Common myeloid progenitor, CD34-positive (primary cell): Measurements from ENCODE around the gene BCHE.
"Not testable (repeated sequence)": the region's sequence is repeated elsewhere in the genome, so short reads cannot be mapped to it uniquely, and the experiment has no call there.

Experiments
- CTCF ChIA-PET: fragments of 350-600 bp; sonication (Branson Sonifier 250); formaldehyde crosslinking; loops from one replicate; lab custom pipeline; 2021; ENCODE audit warnings: antibody characterized with exemption; lab: Charles Lee
- POLR2A ChIA-PET: fragments of 350-600 bp; sonication (Branson Sonifier 250); formaldehyde crosslinking; loops from one replicate; lab custom pipeline; 2021; ENCODE audit warnings: antibody characterized with exemption; lab: Charles Lee
- DNase-seq, 3 donors: peaks; one replicate each; pipeline versions ENCODE4 v3.0.0 to v3.0.0-alpha.2; 2013
- H3K27ac ChIP-seq, 2 experiments: 1 replicate in 1 of 2; 2 replicates in 1 of 2; pipeline ENCODE4 v1.7.0; 2013; ENCODE audit warnings: inconsistent platforms in 2 of 2, low read length in 2 of 2, mild to moderate bottlenecking in 2 of 2, low read depth in 1 of 2, moderate library complexity in 1 of 2; ENCODE audit not compliant: severe bottlenecking in 2 of 2, insufficient read depth in 1 of 2, poor library complexity in 1 of 2
- H3K27me3 ChIP-seq, 5 experiments: replicated peaks in 2 of 5; 1 replicate in 3 of 5; 2 replicates in 2 of 5; pipeline versions ENCODE4 v1.6.1 to v1.7.0; 2013; ENCODE audit warnings: low read length in 4 of 5, mild to moderate bottlenecking in 2 of 5, moderate library complexity in 2 of 5, inconsistent platforms in 1 of 5; ENCODE audit not compliant: insufficient read depth in 5 of 5, control insufficient read depth in 4 of 5
- H3K36me3 ChIP-seq, 4 experiments: 1 replicate in 2 of 4; 2 replicates in 2 of 4; pipeline versions ENCODE4 v1.6.1 to v1.7.0; 2013; ENCODE audit warnings: low read length in 3 of 4, control low read depth in 1 of 4, mild to moderate bottlenecking in 1 of 4; ENCODE audit not compliant: control insufficient read depth in 4 of 4, insufficient read depth in 4 of 4
- H3K4me1 ChIP-seq, 4 experiments: 1 replicate in 3 of 4; 2 replicates in 1 of 4; pipeline versions ENCODE4 v1.6.1 to v1.7.1; 2013; ENCODE audit warnings: low read length in 3 of 4, mild to moderate bottlenecking in 3 of 4, control low read depth in 1 of 4, inconsistent platforms in 1 of 4, moderate library complexity in 1 of 4; ENCODE audit not compliant: control insufficient read depth in 4 of 4, insufficient read depth in 4 of 4; ENCODE audit errors: control extremely low read depth in 1 of 4
- H3K4me3 ChIP-seq, 7 experiments: 1 replicate in 4 of 7; 2 replicates in 3 of 7; pipeline versions ENCODE4 v1.5.1 to v1.7.0; 2013; ENCODE audit warnings: mild to moderate bottlenecking in 7 of 7, low read length in 6 of 7, moderate library complexity in 6 of 7, inconsistent platforms in 2 of 7, low read depth in 2 of 7, control low read depth in 1 of 7; ENCODE audit not compliant: insufficient read depth in 4 of 7, control insufficient read depth in 1 of 7; ENCODE audit errors: extremely low read depth in 1 of 7
- H3K9me3 ChIP-seq, 5 experiments: 1 replicate in 4 of 5; 2 replicates in 1 of 5; pipeline versions ENCODE4 v1.6.1 to v1.7.1; 2013; ENCODE audit warnings: low read length in 4 of 5, mild to moderate bottlenecking in 2 of 5, inconsistent platforms in 1 of 5, low read depth in 1 of 5, moderate library complexity in 1 of 5; ENCODE audit not compliant: control insufficient read depth in 4 of 5, insufficient read depth in 2 of 5; ENCODE audit errors: control extremely low read depth in 1 of 5
- WGBS: methylation state at CpG from one replicate; pipeline ENCODE4 v1.1.5; 2013; ENCODE audit not compliant: insufficient coverage; 5-methylcytosine and 5-hydroxymethylcytosine counted together

Gene BCHE

DNA sequence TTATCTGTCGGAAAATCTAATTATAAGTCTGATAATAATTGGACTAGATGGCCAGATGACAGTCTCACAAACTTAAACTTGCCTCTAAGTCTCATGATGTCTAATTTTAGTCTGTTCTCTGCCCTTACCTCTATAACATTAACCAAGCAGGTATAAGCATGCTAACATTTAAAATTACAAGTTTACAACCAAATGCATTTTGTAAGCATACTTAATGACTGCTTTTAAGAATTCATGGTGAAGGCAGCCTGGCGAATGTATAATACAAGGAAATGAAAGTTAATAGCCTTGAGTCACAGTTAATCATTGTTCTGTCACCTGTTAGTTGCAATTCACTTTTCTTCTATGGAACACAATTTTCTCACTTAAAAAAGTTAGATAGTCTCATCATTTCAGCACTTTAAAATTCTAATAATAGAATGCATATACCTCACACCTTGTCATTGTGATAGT, 16.5 kb downstream of the BCHE start:
- ChIA-PET POLR2A (no interaction called here), CTCF (no interaction called here)
- no peaks in the 10 kb centered on the region for H3K36me3 ChIP-seq
- H3K27ac ChIP-seq, result no peak overlapping the region
- H3K4me1 ChIP-seq, result no peaks in the 10 kb centered on the region
- WGBS, result no CpG with 5 or more reads among the region's 2 CpGs
- no peak overlapping the region for H3K4me3 ChIP-seq
- H3K27me3 ChIP-seq, result no peaks in the 10 kb centered on the region
- H3K9me3 ChIP-seq, result no peaks in the 10 kb centered on the region
- no peak for DNase-seq

DNA sequence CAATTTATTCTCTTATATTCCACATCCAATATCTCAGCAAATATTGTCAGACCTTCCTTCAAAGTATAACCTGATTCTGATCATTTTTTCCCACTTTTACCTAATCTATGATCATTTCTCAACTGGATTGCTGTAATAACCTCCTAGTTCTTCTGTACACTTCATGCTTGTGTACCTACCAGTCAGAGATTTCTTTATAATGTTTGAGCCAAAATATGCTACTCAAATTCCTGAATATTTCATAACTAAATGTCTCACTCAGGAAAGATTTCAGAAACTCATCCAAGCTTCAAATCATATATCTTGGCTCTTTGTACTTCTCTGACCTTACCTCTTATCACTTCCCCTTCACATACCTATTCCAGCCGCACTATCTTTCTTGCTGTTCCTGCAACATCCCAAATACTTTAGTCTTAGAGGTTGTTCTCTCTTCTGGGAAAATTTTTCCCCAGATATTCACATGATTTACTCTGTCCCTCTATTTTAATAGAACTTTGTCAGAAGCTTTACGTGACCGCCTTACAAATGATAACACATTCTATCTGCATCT, 20.0 kb downstream of the BCHE start:
- 92% methylated on average over 2 of the region's 3 CpGs for WGBS
- POLR2A ChIA-PET, result no interaction called here

GRCh38 chr3:165816209-165816608, 21.0 kb downstream of the BCHE start:
- no peak overlapping the region for H3K4me3 ChIP-seq
- DNase-seq, result no peak
- no peak overlapping the region for H3K27ac ChIP-seq
- 88% methylated on average over 1 of the region's 1 CpG for WGBS
- no peaks in the 10 kb centered on the region for H3K9me3 ChIP-seq
- ChIA-PET CTCF (no interaction called here), POLR2A (no interaction called here)
- no peaks in the 10 kb centered on the region for H3K27me3 ChIP-seq
- H3K4me1 ChIP-seq, result no peaks in the 10 kb centered on the region
- H3K36me3 ChIP-seq, result no peaks in the 10 kb centered on the region

More for the DNA sequence above, 20.0 kb downstream of the BCHE start:
- H3K36me3 ChIP-seq, result no peaks in the 10 kb centered on the region
- CTCF ChIA-PET, result interaction anchor here (1.1 kb wide), 1 partner anchor 203 kb away, joined by 3 read pairs; no protein-coding TSS in a partner anchor
- no peaks in the 10 kb centered on the region for H3K27me3 ChIP-seq
- no peaks in the 10 kb centered on the region for H3K4me1 ChIP-seq
- H3K9me3 ChIP-seq, result no peaks in the 10 kb centered on the region
- H3K4me3 ChIP-seq, result no peak overlapping the region
- no peak for DNase-seq
- H3K27ac ChIP-seq, result no peak overlapping the region

DNA sequence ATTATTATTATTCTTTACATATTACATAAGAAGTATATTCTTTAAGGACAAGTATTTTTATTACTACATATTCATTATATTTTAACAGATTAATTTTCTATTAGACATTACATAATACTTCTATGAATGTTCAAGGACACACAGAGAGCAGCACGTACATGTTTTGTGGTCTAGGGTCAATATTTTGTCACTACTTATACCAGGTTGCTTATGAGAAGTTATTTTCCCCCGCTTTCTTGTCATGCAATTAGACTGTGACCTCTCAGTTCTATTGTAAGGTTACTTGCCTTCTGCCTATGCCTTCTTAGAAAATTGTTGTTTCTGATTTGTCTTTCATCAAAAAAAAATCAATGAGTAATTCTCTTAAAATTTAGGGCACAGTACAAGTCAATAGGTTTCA, 21.5 kb downstream of the BCHE start:
- Histone ChIP-seq H3K4me3 (no peak overlapping the region), H3K9me3 (no peaks in the 10 kb centered on the region), H3K27ac (no peak overlapping the region), H3K27me3 (no peaks in the 10 kb centered on the region), H3K36me3 (no peaks in the 10 kb centered on the region), H3K4me1 (no peaks in the 10 kb centered on the region)
- ChIA-PET POLR2A (no interaction called here), CTCF (no interaction called here)
- WGBS, result 100% methylated on average over 2 of the region's 2 CpGs
- DNase-seq, result no peak

GRCh38 chr3:165814380-165814779, 22.8 kb downstream of the BCHE start:
- POLR2A ChIA-PET, result no interaction called here
- Histone ChIP-seq H3K36me3 (no peaks in the 10 kb centered on the region), H3K27me3 (no peaks in the 10 kb centered on the region), H3K4me3 (no peak overlapping the region), H3K4me1 (no peaks in the 10 kb centered on the region), H3K27ac (no peak overlapping the region), H3K9me3 (no peaks in the 10 kb centered on the region)
- WGBS, result no CpG with 5 or more reads among the region's 1 CpG
- DNase-seq, result no peak
- CTCF ChIA-PET, result no interaction called here

DNA sequence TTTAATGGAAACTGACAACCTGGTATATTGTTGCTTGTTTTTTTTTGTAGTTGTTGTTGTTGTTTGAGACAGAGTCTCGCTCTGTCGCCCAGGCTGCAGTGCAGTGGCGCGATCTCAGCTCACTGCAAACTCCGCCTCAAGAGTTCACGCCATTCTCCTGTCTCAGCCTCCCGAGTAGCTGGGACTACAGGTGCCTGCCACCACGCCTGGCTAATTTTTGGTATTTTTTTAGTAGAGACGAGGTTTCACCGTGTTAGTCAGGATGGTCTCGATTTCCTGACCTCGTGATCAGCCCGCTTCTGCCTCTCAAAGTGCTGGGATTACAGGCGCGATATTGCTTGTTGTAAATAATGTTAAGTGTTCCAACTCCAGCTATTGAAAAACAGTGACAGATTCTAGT, 29.3 kb downstream of the BCHE start:
- 98% methylated on average over 13 of the region's 15 CpGs for WGBS
- POLR2A ChIA-PET, H3K27ac ChIP-seq, DNase-seq, CTCF ChIA-PET, H3K9me3 ChIP-seq, H3K27me3 ChIP-seq, H3K4me1 ChIP-seq, H3K36me3 ChIP-seq, H3K4me3 ChIP-seq: not testable (repeated sequence)

DNA sequence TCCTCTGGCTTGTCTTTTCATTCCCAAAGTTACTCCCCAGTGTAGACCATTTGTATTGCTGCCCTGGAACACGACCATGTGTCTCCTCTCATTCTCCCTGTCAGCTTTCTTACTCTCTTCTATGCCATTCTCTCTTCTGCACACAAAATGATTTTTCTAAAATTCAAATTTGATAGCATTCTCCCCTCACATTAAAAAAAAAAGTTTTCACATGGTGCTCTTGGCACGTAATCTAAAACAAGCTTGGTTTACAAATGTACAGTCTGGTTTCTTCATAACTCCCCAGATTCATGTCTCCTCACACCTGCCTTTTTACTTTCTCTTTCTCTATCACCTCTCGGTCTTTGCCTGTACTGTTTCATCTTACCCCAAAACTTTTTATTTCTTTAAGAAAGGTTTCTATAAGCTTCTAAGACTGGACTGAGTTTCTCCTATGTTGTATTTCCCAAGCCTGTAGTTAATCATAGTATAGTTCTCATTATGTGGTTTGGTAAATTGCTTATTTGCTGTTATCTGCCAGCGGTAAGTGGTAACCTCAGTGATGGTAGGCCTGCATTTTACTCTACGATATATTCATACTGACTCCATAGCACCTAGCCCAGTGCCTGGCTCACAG, 31.2 kb downstream of the BCHE start:
- DNase-seq, result peak in 2 of 3 donors; percentile 0 to 33
- Histone ChIP-seq H3K4me1 (no peaks in the 10 kb centered on the region), H3K27me3 (no peaks in the 10 kb centered on the region), H3K9me3 (no peaks in the 10 kb centered on the region), H3K27ac (no peak overlapping the region), H3K36me3 (no peaks in the 10 kb centered on the region), H3K4me3 (peak overlapping the region in 2 of 7 experiments; percentile 19 to 21)
- 72% methylated on average over 2 of the region's 5 CpGs for WGBS
- CTCF ChIA-PET, result no interaction called here
- POLR2A ChIA-PET, result no interaction called here
